ENCODE data around the gene C11orf58.

Gene C11orf58

GRCh38 chr11:16787035-16787742 lies 48.7 kb downstream of the C11orf58 start:
- H3K27me3 ChIP-seq (ENCODE audit: insufficient read depth, poor library complexity, severe bottlenecking): no peaks in the 10 kb centered on the region
- TF ChIP-seq GABPA (IDR thresholded peaks at IDR 0.05; ENCODE audit: low read depth): no peak
- no peak for TF ChIP-seq SPI1 (IDR thresholded peaks at IDR 0.05; ENCODE audit: borderline replicate concordance, low read depth)
- no peak for DNase-seq (ENCODE audit: low read depth in 1 of 2, low spot score in 1 of 2)
- no peak overlapping the region for H3K4me3 ChIP-seq (replicated peaks; ENCODE audit: insufficient read depth, low read length)
- no peak overlapping the region for H3K27ac ChIP-seq (replicated peaks)

GRCh38 chr11:16788141-16789062 lies 50.0 kb downstream of the C11orf58 start:
- TF ChIP-seq CTCF (IDR thresholded peaks at IDR 0.05; ENCODE audit: insufficient read depth, low read length) (peak; percentile 98), SPI1 (IDR thresholded peaks at IDR 0.05; ENCODE audit: borderline replicate concordance, low read depth) (no peak)
- peak in 1 of 2 experiments; percentile 70 for DNase-seq (ENCODE audit: low read depth in 1 of 2, low spot score in 1 of 2)
- Histone ChIP-seq H3K27ac (replicated peaks) (no peak overlapping the region), H3K4me3 (replicated peaks; ENCODE audit: insufficient read depth, low read length) (no peak overlapping the region), H3K27me3 (ENCODE audit: insufficient read depth, poor library complexity, severe bottlenecking) (no peaks in the 10 kb centered on the region)

GRCh38 chr11:16789063-16789420 lies 50.6 kb downstream of the C11orf58 start:
- no peak overlapping the region for H3K27ac ChIP-seq (replicated peaks)

More at GRCh38 chr11:16789063-16789420, 50.6 kb downstream of the C11orf58 start:
- Histone ChIP-seq H3K4me3 (replicated peaks; ENCODE audit: insufficient read depth, low read length) (no peak overlapping the region), H3K27me3 (ENCODE audit: insufficient read depth, poor library complexity, severe bottlenecking) (no peaks in the 10 kb centered on the region)
- DNase-seq (ENCODE audit: low read depth in 1 of 2, low spot score in 1 of 2): no peak
- no peak for TF ChIP-seq POLR2AphosphoS5 (IDR thresholded peaks at IDR 0.05; ENCODE audit: low read depth)
- TF ChIP-seq SPI1 (IDR thresholded peaks at IDR 0.05; ENCODE audit: borderline replicate concordance, low read depth): no peak
- TF ChIP-seq REST (IDR thresholded peaks at IDR 0.05; ENCODE audit: insufficient replicate concordance, low read depth): no peak
- no peak for TF ChIP-seq GABPA (IDR thresholded peaks at IDR 0.05; ENCODE audit: low read depth)
- no peak for TF ChIP-seq CTCF (IDR thresholded peaks at IDR 0.05; ENCODE audit: insufficient read depth, low read length)
